Activated CD8-positive, alpha-beta memory T cell treated with anti-CD3 and anti-CD28 coated beads, Interleukin-2, amount 10 ng/mL, durations not matched to agents 7 days and 5 days (primary cell): ENCODE measurements around the gene VPREB3. TPM values are rescaled to one million over a fixed set of nuclear protein-coding genes. Genes with fewer than 3 reads are reported as not detected.

Experiments
- ATAC-seq: fragments of 150-1000 bp; cut with Tn5 transposase; one replicate; pipeline ENCODE4 v1.10.0; 2021; ENCODE audit warnings: moderate library complexity
- CTCF ChIA-PET: fragments of 350-600 bp; sonication (Branson Sonifier 250); formaldehyde crosslinking; loops from one replicate; lab custom pipeline; 2021; ENCODE audit warnings: antibody characterized with exemption; lab: Charles Lee
- DNase-seq: peaks from one replicate; pipeline ENCODE4 v3.0.0-alpha.2; 2020
- H3K27ac Mint-ChIP-seq: one replicate; pipeline ENCODE4 v1.8.0; 2021; ENCODE audit warnings: mild to moderate bottlenecking, mixed read lengths
- H3K27me3 Mint-ChIP-seq: one replicate; pipeline ENCODE4 v1.8.0; 2021; ENCODE audit warnings: mixed read lengths
- H3K36me3 Mint-ChIP-seq: one replicate; pipeline ENCODE4 v1.8.0; 2021; ENCODE audit warnings: mild to moderate bottlenecking, mixed read lengths
- H3K4me1 Mint-ChIP-seq: one replicate; pipeline ENCODE4 v1.8.0; 2021; ENCODE audit warnings: mixed read lengths
- H3K4me3 Mint-ChIP-seq: one replicate; pipeline ENCODE4 v1.8.0; 2021; ENCODE audit warnings: mild to moderate bottlenecking, moderate library complexity, mixed read lengths
- H3K9me3 Mint-ChIP-seq: one replicate; pipeline ENCODE4 v1.8.0; 2022; ENCODE audit warnings: low read depth, mixed read lengths
- total RNA-seq, 2 experiments: library from RNA; stranded (reverse); gene quantifications; one replicate each; pipeline ENCODE4 v1.2.3, GENCODE V29; 2021

Gene VPREB3
- under 1 TPM in 1 of 2 experiments, not detected in 1; 0.70 TPM for total RNA-seq

GRCh38 chr22:23754220-23754919, at the start of gene VPREB3:
Gene VPREB3, minus strand, starts transcription at chr22:23754425. Its CDS starts 62 bp downstream, at chr22:23754363.
- H3K4me3 Mint-ChIP-seq = no peak within 1 kb of the TSS
- DNase-seq = no peak
- peaks cover 21% of the 10 kb centered on the region for H3K4me1 Mint-ChIP-seq
- no peaks in the 10 kb centered on the region for H3K9me3 Mint-ChIP-seq
- ATAC-seq = no peak
- CTCF ChIA-PET = interaction anchor here (0.9 to 1.4 kb wide), 4 partner anchors 9 to 49 kb away, joined by 3 to 4 read pairs (median 3); partner anchors contain the start of gene C22orf15
- no peaks in the 10 kb centered on the region for H3K36me3 Mint-ChIP-seq
- no peak within 1 kb of the TSS for H3K27ac Mint-ChIP-seq
- no peaks in the 10 kb centered on the region for H3K27me3 Mint-ChIP-seq

DNA sequence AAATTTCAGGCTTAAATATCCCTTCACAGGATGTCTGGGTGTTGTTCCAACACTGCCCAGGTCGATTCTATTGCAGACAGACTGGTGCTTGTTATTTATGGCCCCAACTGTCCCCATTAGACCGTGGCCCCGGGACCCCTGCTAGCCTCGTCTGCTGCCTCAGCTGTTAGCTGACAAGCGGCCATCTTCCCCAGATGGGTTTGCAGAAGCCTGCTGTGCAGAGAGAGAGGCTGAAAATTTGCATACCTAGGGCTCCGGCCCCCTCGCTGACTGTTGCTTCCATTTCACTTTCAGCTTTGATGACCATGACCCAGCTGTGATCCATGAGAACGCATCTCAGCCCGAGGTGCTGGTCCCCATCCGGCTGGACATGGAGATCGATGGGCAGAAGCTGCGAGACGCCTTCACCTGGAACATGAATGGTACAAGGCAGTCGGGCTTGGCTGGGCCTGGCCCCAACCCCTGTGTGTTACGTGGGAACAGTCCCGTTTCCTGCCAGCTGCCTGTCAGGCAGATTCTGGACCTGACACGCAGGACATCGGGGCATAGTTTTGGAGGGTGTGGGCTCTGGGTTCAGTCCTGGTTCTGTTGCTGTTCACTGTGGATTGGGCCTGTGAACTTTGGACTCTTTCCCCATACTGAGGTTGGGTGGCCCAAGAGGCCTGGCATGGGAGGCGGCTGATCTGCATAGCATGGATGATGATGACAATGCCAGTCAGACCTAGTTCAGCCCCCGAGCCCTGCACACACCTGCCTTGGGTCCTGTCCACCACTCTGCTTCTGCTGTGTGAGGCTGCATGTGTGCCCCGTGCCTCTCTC, 49.0 kb upstream of the VPREB3 start:
- no peak for ATAC-seq
- peaks cover 45% of the 10 kb centered on the region for H3K36me3 Mint-ChIP-seq

DNA sequence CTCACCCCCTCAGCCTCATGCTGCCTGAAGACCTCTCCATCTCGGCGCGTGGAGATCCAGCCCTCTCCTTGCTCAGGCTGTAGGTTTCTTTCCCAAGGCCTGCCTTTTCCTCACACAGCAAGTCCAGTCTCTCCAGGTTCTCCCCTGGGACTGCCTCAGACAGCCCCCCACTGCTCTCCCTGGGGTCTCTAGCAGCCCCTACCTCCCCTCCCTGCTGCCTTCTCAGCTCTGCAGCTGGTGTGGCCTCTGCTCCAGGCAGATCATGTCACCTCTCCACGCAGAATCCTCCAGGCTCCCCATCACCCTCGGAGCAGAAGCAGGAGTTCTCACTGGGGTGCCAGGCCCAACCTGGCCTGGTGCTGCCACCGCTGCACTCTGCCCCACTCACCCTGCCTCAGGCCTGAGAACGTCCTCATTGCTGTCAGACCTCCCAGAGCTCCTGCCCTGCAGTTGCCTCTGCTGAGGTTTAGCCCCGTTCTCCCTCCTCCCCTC, 47.7 kb upstream of the VPREB3 start:
- CTCF ChIA-PET = no interaction called here
- ATAC-seq (no peak), DNase-seq (no peak)
- H3K4me1 Mint-ChIP-seq = no peaks in the 10 kb centered on the region
- peaks cover 44% of the 10 kb centered on the region for H3K36me3 Mint-ChIP-seq
- H3K9me3 Mint-ChIP-seq = no peaks in the 10 kb centered on the region
- no peak overlapping the region for H3K27ac Mint-ChIP-seq
- no peaks in the 10 kb centered on the region for H3K27me3 Mint-ChIP-seq
- H3K4me3 Mint-ChIP-seq = no peak overlapping the region

More for the DNA sequence above, 49.0 kb upstream of the VPREB3 start:
- H3K27ac Mint-ChIP-seq = no peak overlapping the region
- no peaks in the 10 kb centered on the region for H3K27me3 Mint-ChIP-seq
- no peak overlapping the region for H3K4me3 Mint-ChIP-seq
- no peak for DNase-seq
- no peaks in the 10 kb centered on the region for H3K4me1 Mint-ChIP-seq
- no peaks in the 10 kb centered on the region for H3K9me3 Mint-ChIP-seq
- CTCF ChIA-PET = no interaction called here

GRCh38 chr22:23801238-23801821, 47.1 kb upstream of the VPREB3 start:
- Mint-ChIP-seq H3K9me3 (no peaks in the 10 kb centered on the region), H3K4me1 (no peaks in the 10 kb centered on the region), H3K27me3 (no peaks in the 10 kb centered on the region), H3K27ac (no peak overlapping the region), H3K4me3 (no peak overlapping the region), H3K36me3 (peaks cover 46% of the 10 kb centered on the region)
- ATAC-seq = no peak
- no peak for DNase-seq
- CTCF ChIA-PET = no interaction called here

- Mint-ChIP-seq H3K9me3 (no peaks in the 10 kb centered on the region), H3K36me3 (peaks cover 45% of the 10 kb centered on the region), H3K4me1 (no peaks in the 10 kb centered on the region), H3K27ac (no peak overlapping the region), H3K4me3 (no peak overlapping the region), H3K27me3 (no peaks in the 10 kb centered on the region)
- DNase-seq (no peak), ATAC-seq (no peak)
- CTCF ChIA-PET = no interaction called here
Measured at GRCh38 chr22:23800297-23801237, 46.3 kb upstream of the VPREB3 start.

DNA sequence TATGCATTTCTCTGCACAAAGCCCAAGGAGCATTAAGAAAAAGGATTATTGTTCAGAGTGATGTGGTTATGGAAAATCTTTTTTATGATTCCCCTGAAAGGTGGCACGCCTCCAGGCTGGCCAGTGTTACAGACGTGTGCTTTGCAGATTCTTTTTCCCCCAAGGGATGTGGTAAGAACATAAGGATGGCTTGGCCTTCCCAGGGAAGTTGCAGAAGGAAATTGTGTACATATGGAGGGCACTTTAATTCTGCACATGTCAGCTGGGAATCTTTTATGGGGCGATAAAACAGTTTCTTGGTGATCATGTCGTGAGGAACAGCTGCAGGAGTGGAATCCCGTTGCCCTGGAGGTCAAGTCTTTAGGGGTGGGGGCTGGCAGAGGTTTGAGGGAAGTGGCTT, 42.2 kb upstream of the VPREB3 start:
- CTCF ChIA-PET = no interaction called here
- peaks cover 47% of the 10 kb centered on the region for H3K36me3 Mint-ChIP-seq
- no peak for DNase-seq
- no peak for ATAC-seq
- H3K9me3 Mint-ChIP-seq = no peaks in the 10 kb centered on the region
- peaks cover 11% of the 10 kb centered on the region for H3K4me1 Mint-ChIP-seq
- no peak overlapping the region for H3K4me3 Mint-ChIP-seq
- no peak overlapping the region for H3K27ac Mint-ChIP-seq
- H3K27me3 Mint-ChIP-seq = no peaks in the 10 kb centered on the region

DNA sequence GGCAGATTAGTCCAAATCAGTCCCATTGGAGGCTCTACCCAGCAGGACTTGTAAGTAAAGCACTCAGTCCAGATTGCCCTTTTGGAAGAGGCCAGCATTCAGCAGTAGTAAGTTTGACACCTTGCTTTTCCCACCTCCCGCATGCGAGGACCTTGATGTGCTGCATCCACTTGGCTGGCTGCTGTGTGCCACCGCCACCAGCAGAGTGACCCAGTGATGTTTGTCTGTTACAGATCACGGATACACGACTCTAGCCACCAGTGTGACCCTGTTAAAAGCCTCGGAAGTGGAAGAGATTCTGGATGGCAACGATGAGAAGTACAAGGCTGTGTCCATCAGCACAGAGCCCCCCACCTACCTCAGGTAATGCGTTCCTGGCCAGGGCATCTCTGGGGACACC, 39.1 kb upstream of the VPREB3 start:
- no peak for DNase-seq
- Mint-ChIP-seq H3K27ac (no peak overlapping the region), H3K27me3 (no peaks in the 10 kb centered on the region), H3K36me3 (peaks cover 36% of the 10 kb centered on the region), H3K4me1 (peaks cover 25% of the 10 kb centered on the region), H3K9me3 (no peaks in the 10 kb centered on the region), H3K4me3 (no peak overlapping the region)
- no peak for ATAC-seq
- CTCF ChIA-PET = no interaction called here

DNA sequence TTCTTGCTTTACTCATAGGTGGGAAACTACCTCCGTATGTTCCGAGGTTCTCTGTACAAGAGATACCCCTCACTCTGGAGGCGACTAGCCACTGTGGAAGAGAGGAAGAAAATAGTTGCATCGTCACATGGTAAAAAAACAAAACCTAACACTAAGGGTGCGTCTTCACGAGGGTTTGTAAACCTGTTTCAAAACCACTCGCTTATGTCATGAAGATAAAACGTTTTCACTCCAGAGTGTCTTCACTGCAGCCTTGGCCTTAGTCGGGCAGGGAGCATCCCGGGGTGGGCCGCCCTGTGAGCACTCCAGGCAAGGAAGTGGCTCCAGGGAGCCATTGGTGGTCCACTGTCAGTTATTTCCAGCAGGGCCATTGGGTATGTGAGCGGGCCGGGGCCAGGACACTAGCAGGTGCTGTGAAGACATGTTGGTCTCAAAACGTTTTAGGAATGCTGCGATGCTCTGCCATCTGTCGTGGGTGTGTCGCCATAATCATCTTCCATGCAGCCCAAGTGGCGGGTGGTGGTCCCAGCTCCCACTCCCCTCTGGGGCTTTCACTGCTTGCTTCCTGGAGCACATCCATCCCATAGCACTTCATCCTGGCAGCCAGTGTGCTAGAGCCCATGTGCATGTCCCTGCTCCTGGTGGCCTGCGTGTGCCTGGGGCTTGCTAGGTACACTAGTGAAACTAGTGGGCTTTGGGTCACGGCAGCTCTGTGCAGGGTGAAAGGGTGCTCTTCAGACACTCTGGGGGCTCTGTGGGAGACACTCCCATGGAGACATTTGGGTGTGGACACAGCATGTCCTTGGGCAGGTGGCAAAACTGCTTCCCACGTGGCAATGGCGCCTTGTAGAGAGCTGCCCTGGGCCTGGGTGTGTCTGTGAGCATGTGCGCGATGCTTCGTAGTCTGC, 37.8 kb upstream of the VPREB3 start:
- peak overlapping the region; percentile 21 for H3K27ac Mint-ChIP-seq
- CTCF ChIA-PET = interaction anchor here (1.3 kb wide), 1 partner anchor 57 kb away, joined by 5 read pairs; no protein-coding TSS in a partner anchor

GRCh38 chr22:23790819-23791737, 36.9 kb upstream of the VPREB3 start:
- H3K4me1 Mint-ChIP-seq = peaks cover 40% of the 10 kb centered on the region
- no peaks in the 10 kb centered on the region for H3K27me3 Mint-ChIP-seq
- peaks cover 26% of the 10 kb centered on the region for H3K36me3 Mint-ChIP-seq
- CTCF ChIA-PET = no interaction called here
- no peak for DNase-seq
- H3K9me3 Mint-ChIP-seq = no peaks in the 10 kb centered on the region
- H3K4me3 Mint-ChIP-seq = no peak overlapping the region
- ATAC-seq = no peak
- H3K27ac Mint-ChIP-seq = no peak overlapping the region

More for the DNA sequence above, 37.8 kb upstream of the VPREB3 start:
- Mint-ChIP-seq H3K36me3 (peaks cover 33% of the 10 kb centered on the region), H3K9me3 (no peaks in the 10 kb centered on the region), H3K4me3 (no peak overlapping the region), H3K27me3 (no peaks in the 10 kb centered on the region), H3K4me1 (peaks cover 33% of the 10 kb centered on the region)
- DNase-seq (no peak), ATAC-seq (no peak)

DNA sequence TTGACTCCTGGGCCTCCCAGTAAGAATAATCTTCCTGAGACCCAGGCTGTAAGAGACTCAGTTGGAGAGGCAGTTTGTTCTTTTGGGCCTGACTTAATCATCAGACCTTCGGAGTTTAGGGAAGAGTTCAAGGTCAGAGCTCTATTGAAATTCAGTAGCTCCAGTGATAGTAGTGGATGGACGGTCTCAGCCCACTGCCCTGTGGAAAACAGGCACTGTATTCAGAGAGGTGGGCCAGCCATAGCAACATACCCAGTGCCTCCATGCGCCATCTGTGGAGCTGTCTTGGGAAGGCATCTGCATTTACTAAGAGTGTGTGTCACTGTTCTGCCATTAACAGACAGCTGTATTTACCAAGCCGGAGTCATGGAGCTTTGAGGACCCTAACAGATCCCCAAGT, 35.4 kb upstream of the VPREB3 start:
- Mint-ChIP-seq H3K4me1 (peaks cover 42% of the 10 kb centered on the region), H3K4me3 (no peak overlapping the region), H3K27ac (no peak overlapping the region), H3K9me3 (no peaks in the 10 kb centered on the region), H3K27me3 (no peaks in the 10 kb centered on the region), H3K36me3 (peaks cover 19% of the 10 kb centered on the region)
- ATAC-seq (no peak), DNase-seq (no peak)
- CTCF ChIA-PET = interaction anchor here (0.7 to 2.7 kb wide), 6 partner anchors 18 to 104 kb away, joined by 3 to 7 read pairs (median 4); no protein-coding TSS in a partner anchor

DNA sequence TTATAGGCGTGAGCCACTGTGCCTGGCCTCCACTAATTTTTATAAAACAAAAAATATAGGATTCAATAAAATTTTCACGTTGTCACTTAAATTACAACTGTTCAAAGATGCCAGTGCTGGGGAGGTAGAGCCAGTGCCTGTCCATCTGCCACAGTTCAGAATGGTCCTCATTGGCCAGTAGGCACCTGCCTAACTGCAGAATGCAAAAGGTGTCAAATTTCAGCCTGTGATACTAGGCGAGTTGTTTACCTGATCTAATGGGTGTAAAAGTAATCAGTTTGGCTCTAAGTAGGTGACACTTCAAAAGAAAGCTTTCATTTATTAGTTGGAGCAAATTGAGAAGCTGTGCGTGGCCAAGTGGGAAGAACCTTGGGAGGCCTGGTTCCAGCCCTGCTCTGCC, 34.9 kb upstream of the VPREB3 start:
- CTCF ChIA-PET = interaction anchor here (1.0 to 2.7 kb wide), 5 partner anchors 18 to 104 kb away, joined by 3 to 7 read pairs (median 5); no protein-coding TSS in a partner anchor
- Mint-ChIP-seq H3K36me3 (peaks cover 15% of the 10 kb centered on the region), H3K4me3 (no peak overlapping the region), H3K27ac (no peak overlapping the region), H3K9me3 (no peaks in the 10 kb centered on the region), H3K4me1 (peaks cover 48% of the 10 kb centered on the region), H3K27me3 (no peaks in the 10 kb centered on the region)
- DNase-seq (no peak), ATAC-seq (no peak)
